ENCODE measurements around the gene MYRFL. TPM values are rescaled to one million over a fixed set of nuclear protein-coding genes. Genes with fewer than 3 reads are reported as not detected.
"Not testable (repeated sequence)": the region's sequence is repeated elsewhere in the genome, so short reads cannot be mapped to it uniquely, and the experiment has no call there.

MYRFL gene
- polyA plus RNA-seq (ENCODE audit: insufficient read length) = 0.22 TPM

DNA sequence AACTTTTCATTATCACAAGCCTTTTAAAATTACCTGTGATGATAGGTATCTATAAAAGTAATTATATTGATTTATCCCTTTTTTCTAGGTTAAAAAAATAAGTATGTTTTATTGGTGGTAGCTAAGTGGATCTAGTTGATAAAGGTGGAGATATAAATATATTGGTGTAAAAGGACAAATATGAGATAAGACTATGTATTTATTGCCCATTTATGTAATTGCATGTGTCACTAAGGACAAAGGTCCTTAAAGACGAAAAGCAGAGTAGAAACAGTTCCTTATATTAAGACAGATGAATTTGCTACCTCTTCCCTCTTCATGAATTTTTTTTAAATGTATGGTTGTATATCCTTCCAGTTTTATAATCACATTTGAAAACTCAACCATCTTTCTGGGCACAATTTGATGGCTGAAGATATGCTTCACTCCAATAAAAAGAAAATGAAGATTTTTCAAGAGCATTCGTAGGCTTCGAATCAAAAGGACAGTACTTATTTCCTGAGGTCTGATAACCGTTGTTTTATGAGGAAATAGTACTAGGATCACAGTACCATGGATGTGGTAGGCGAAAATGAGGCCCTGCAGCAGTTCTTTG lies at the start of gene MYRFL:
MYRFL (plus strand) TSS at position 262 of the 595 bp plus-strand sequence; CDS start at position 553, 291 bp downstream.
- no peak for DNase-seq

DNA sequence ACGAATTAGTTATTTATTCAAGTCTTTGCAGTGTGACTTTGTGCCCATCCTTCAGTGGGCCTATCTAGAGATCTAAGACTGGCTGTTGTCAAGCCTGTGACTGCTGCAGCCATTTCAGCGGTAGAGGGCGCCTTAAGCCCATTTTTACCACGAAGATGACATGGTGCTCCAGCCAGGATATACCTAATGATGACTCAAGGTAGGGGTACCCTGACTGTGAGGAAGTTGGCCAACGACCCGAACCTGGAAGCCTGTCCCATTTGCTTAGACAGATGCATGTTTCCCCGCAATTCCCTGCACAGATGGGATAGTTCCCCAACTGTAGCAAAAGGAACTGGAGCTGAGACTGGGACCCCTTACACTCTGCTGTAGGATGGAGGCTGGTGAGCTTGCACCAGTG lies 45.1 kb upstream of the MYRFL start:
- no peak for DNase-seq

DNA sequence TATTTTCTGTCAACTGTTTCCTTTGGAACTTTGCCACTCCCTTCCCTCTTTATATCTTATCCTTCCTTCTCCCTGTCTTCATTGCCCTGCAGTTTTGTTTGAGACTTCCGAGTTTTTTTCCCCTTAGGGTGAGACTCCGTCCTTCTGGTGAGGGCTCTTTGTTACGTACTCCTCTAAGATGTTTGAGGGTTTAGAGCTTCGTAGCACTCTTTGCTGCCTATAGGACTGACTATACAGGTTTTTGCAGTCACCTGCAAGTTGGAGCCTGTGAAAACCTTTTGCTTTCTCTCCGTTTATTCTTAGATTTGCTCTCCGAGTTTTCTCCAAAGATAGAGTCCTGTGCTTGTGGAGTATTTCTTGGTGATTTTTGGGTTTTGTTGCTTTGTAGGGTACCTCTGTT lies 41.7 kb upstream of the MYRFL start:
- DNase-seq = no peak

DNA sequence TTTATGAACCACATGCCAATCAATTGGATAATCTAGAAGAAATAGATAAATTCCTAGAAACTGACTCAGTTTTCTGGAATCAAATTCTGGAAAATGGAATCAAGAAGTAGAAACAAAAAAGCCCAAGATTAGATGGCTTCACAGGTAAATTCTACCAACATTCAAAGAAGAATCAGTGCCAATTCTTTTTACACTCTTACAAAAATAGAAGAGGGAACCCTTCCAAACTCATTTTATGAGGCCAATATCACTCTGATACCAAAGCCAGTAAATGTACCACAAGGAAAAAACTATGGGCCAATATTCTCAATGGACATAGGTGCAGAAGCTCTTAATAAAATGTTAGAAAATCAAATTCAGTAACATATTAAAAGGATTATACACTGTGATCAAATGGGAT lies 35.7 kb upstream of the MYRFL start:
- no peak for DNase-seq

DNA sequence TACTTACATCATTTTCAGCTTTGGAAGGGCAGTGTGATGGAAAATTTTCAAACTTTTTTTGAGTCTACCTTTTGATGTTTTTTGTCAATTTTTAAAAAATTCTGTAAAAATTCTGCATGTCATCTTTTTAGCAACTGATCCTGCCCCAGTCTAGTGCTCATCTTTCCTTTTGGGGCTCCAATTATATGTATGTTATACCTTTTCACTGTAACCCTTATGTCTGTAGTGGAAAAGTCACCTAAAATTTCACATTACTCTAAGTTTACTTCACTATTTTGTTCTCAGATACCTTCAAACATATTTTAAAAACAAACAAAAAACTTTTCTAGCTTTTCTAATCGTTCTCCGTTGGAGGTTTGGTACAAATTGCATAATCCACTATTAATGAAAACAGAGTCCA lies 32.5 kb upstream of the MYRFL start:
- no peak for DNase-seq

DNA sequence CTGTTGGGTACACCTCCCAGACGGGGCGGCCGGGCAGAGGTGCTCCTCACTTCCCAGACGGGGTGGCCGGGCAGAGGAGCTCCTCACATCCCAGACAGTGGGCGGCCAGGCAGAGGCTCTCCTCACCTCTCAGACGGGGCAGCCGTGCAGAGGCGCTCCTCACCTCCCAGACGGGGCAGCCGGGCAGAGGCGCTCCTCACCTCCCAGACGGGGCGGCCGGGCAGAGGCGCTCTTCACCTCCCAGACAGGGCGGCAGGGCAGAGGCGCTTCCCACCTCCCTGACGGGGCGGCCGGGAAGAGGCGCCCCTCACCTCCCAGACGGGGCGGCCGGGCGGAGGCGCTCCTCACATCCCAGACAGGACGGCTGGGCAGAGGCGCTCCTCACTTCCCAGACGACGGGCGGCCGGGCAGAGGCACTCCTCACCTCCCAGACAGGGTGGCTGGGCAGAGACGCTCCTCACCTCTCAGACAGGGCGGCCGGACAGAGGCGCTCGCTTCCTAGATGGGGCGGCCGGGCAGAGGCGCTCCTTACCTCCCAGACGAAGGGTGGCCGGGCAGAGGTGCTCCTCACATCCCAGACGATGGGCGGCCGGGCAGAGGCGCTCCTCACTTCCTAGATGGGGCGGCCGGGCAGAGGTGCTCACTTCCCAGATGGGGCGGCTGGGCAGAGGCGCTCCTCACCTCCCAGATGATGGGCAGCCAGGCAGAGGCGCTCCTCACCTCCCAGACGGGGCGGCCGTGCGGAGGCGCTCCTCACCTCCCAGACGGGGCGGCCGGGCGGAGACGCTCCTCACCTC lies 17.7 kb upstream of the MYRFL start:
- DNase-seq = not testable (repeated sequence)

DNA sequence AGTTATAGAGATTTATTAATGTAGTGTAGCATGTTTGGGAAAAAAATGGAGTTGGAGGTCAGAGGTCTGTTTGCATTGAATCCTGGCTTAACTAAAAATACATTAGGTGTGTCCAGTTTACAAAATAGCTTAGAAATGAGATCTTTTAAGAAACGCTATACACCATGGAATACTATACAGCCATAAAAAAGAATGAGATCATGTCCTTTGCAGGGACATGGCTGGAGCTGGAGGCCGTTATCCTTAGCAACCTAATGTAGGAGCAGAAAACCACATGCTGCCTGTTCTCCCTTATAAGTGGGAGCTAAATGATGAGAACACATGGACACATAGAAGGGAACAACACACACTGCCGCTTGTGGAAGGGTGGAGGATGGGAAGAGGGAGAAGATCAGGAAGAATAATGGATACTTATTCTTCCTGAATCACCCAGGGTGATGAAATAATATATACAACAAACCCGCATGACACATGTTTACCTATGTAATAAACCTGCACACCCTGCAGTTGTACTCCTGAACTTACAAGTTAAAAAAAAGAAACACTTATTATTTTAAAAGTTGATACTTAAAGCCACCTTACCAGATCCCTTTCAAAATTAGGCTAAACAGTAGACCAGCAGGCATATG lies 14.0 kb upstream of the MYRFL start:
- no peak for DNase-seq

DNA sequence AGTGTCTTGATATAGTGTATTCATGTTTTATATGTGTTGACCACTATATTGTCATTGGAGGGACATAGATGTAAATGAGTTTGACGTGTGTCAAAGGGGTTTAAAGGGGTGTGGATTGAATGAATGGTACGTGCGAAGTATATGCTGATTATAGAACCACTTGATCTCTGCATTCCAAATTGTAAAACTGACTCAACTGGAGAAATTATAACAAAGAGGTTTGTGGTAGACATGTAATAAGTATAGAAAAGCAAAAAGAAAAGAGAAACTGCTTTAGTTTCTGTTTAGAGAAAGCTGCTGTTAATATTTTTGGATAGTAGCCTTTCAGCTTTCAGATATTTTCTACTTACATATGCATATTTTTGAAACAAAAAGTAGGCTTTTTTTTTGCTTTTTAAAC lies 8.9 kb upstream of the MYRFL start:
- DNase-seq = no peak

DNA sequence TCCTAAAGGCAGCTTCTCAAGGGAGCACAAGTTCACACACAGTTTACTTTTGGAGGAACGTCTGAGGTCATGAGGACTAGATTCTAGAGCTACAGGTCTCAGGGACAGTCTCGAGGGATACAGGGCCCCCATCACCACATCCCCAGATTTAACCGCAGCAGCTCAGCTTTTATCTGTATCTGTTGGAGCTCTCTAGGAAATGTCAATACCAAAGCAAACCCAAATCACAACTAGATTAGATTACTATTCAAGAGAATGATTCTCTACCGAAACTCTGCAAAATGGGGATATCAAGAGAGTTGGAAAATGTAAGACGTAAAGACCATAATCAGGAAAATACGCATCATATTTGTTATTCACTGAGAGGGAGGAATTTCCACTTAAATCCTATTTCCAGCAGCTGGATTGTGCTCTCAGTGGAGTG lies 4.0 kb upstream of the MYRFL start:
- DNase-seq = peak; percentile 5

DNA sequence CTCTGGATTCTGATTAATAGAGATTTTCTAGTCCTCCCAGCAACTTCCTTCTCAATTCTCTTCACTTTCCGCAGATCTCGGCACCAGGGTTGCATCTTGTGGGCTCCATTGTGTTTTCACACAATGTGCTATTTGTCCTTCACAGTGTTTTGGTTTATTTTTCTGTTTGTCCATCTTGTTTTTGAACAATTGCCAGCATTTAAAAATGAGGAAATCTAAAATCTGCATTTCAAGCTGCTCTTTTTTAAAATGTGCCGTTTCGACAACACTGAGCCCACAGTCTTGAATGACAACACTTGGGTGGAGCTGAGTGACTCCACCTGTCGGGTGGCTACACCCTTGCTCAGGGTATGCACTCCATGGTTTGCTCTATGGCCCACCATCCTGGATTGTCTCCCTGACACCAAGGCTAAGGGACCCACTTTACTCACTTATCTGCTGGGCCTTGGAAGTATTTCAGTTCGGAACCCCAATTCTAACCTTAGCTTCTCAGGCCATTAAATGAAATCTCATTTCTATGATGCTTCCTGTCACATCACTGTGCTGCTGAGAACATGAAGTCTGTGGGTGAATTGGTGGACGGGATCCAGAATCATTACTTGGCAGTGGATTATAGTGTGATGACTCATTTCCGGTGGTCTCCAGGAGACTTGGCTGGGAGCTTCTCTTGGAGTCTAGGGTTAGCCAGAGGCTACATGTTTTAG lies 3.4 kb upstream of the MYRFL start:
- peak; percentile 32 for DNase-seq

DNA sequence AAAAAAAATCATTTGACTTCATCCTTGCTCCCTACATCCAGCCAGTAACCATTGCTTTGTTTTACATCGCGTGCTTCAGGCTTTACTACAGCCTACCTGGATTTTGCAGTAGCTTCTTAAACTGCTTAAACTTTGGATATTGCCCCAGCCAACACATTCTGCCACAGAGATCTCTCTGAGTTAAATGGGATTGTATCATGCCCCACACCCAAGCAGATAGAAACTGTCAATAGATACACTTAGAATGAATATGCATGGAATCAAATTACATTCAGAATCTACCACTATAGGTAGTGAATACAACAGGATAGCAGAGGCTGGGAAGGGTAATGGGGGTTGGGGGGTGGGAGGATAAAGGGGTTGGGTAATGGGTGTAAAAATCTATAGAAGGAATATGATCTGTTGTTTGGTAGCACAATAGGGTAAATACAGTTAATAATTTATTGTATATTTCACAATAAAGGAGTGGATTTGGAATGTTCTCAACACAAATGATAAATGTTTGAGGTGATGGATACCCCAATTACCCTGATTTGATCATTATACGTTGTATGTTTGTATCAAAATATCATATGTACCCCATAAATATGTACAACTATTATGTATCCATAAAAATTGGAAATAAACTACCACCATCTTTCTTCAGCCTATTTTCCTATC lies 2.7 kb upstream of the MYRFL start:
- no peak for DNase-seq

DNA sequence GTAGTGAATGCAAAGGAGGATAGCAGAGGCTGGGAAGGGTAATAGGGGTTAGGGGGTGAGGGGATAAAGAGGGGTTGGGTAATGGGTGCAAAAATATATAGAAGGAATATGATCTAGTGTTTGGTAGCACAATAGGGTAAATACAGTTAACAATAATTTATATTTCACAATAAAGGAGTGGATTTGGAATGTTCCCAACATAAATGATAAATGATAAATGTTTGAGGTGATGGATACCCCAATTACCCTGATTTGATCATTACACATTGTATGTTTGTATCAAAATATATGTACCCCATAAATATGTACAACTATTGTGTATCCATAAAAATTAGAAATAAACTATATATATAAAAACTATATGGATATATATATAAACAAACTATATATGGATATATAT lies 999 bp upstream of the MYRFL start:
- no peak for DNase-seq

DNA sequence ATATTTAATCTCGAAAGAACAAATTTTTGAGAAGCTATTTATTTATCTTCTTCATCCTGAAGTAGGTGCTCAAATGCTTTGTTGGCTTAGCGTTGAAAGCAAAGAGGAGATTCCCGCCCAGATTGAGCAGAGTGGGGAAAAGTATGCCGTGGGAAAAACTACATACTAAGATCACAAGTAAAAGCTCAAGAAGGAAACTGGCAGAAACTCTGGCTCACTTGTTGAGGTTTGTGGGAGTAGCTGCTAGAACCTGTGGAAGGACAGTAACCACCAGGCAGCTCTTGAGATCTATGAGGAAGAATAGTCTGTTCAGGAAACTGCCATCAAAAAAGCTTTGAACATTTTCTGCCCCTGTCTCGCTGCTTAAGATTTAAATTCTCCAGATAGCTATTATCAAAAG lies 3.9 kb downstream of the MYRFL start:
- DNase-seq = no peak

DNA sequence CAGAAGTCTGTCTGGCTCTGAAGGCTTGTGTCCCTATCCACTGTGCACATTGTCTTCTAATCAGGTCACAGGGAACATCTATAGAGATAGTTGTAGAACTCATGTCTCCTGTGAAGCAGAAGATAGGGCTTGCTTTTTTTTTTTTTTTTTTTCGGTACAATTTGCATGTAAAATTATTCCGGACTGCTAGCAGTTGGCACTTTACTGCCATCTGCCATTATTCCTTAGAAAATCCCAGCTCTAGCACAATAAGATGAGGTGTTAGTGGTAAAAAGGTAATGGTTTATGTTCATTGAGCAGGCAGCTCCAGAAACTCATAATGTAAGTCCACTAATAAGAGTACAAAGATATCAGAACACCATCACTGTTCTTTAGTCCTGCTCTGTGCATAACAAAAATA lies 8.7 kb downstream of the MYRFL start:
- DNase-seq = no peak

DNA sequence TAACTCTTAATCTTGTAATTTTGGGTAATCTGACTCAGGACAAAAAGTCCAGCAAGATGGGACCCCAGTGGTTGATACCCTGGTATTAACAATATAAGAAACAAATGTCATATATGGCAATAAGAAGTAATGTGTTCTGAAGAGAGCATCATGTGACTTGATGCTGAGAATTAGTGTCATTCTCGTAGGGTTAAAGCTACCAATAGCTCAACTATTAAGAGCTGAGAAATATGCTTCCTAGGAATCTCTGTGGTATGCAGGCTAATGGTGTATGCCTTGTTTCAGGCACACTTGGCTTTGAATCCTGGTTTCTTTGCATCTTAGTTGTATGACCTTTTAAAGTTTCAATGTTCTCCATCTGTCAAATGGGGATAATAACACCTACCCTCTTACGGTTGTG lies 9.1 kb downstream of the MYRFL start:
- DNase-seq = no peak

DNA sequence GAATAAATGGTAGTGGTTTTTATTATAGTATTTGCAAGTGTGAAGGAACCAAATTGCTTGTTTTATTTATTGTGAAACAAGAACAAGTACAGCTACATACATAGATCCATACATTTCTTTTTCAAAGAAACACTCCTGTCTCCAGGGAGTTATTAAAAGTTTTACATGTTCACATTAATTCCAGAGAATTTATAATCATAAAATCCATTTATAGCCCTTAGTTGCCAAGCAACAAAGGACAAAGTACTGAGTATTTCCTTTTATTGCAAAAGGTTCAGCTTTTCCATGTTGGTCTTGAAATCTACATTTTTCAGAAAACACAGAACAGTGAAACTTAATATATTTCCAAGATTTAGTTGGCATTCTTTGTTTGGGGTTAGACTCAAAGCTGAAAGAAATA lies 9.5 kb downstream of the MYRFL start:
- no peak for DNase-seq

DNA sequence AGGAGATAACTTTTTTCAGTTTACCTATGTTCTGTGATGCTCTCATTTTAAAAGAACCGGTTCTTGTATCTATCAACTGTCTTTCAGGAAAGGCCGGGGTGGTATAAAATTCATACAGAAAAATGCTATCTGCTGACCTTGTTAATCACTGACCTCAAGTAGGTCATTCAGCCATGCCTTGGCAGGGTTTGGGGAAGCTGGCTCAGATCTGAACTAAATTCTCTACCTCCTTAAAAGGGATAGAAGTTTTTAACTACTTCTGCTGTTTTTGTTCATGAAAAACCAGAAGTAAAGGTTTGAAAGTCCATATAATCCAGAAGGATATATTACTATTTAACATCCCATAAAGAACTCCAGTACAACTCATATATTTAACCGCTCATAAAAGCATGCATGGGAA lies 10.1 kb downstream of the MYRFL start:
- DNase-seq = no peak

DNA sequence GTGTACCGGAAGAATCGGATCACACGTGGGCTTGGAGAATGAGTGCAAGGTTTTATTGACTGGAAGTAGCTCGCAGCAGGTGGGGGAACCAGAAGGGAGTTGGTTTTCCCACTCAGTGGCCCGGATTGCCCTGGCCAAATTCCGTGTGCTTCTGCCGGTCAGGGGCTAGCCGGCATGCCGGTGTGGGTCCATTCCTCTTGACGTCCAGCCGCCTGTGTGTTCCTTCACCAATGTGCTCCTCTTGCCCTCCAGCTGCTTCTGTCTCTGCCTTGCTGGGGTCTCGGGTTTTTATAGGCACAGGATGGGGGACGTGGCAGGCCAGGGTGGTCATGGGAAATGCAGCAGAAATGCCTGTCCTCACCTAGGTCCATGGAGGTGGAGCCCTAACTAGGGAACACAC lies 11.0 kb downstream of the MYRFL start:
- DNase-seq = no peak

DNA sequence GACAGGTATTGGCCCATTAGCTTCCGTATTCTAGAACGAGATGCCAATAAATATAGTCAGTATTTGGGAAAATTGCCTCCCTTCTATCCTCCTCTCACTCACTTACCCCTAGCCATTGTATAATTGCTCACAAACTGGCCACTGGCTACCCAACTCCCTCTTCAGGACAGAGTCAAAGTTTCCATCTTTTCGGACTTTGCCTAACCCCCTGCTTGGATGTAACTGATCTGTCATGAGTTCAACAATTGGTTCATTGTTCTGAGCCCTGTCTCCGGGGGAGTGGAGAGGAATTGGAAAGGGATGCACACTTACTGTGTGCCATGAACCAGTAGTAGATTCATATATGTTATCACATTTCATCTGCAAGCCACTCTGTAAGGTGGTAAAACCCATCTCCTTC lies 12.2 kb downstream of the MYRFL start:
- DNase-seq = no peak

DNA sequence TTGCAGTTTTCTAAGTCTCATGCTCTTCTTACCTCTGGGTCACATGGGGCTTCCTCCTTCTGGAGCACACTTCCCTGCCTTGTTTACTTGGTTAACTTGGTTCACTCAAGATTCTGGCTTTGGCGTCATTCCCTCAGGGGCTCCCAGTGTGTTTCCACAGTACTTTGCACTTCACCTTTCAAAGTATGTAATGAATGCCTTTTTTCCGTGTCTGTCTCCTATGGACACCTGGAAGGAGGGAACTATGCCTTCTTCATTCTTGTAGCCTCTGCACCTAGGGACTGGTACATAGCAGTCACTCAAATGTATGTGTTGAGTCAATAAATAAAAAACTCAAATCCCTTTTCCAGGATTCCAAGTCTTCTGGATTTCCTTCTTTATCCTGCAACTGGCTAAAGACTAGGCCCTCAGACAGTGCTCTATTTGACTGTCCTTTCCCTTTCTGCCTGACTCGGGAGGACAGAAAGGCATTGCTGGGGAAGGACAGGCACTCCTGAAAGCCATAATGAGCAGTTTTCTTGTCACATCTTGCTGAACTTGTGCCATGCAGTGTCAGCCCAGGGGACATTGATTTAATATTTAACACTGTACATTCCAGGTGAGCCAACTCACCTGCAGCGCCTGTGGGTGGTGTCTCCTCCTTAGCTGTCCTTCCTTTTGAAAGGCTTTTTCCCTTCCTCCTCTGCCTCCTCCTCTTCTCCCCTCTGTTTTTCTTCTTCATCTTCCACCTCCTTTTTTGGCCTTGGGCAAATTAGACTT lies 12.8 kb downstream of the MYRFL start:
- DNase-seq = no peak

DNA sequence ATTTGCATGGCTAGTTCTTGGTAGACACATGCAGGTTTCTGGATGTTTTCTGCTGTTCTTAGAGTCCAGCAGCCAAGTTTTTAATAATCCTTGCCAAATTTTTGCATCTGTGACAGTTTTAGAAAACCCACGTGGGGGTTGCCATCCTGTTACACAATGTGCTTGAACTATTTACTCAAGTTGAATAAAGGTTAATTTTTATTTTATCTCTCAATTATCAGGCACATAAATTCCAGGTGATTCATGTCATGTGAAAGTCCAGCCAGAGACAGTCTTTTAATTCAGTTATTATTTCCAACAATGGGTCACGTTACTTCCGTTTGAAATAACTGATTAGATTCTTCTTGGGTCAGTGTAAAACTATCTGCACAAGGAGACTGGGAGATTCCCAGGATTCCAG lies 15.7 kb downstream of the MYRFL start:
- DNase-seq = no peak

DNA sequence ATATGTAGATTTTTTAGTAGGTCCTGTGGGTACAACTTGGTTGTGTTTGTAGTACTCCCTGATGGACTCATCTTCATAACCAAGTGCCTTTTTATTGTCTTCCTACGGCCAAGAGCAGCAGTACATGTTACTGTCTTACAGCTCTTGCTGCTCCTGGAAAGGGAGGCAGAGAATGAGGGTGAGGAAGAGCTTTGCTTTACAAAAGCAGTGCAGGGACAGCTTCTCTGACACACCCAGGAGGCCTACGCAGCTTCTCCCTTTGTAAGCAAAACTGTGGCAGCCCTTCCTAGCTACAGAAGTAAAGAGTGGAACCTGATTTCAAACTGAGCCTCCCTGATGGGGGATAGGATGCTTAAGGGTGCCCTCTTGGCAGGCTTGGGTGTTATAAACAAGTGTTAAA lies 18.6 kb downstream of the MYRFL start:
- no peak for DNase-seq
